CD4-positive, CD25-positive, alpha-beta regulatory T cell (primary cell): ENCODE results near the gene PLAAT4. TPM values are rescaled to one million over a fixed set of nuclear protein-coding genes. Genes with fewer than 3 reads are reported as not detected.
A peak's percentile ranks its signal among the peaks of the same experiment; 100 is the strongest.
"Not testable (repeated sequence)": the region's sequence is repeated elsewhere in the genome, so short reads cannot be mapped to it uniquely, and the experiment has no call there.

Experiments
- ATAC-seq, 2 donors: fragments of 150-1000 bp; cut with Tn5 transposase; one replicate each; pipeline ENCODE4 v1.10.0; 2021; ENCODE audit warnings: low read depth in 2 of 2, moderate number of reproducible peaks in 2 of 2, moderate library complexity in 1 of 2
- DNase-seq, 3 donors: peaks; one replicate each; pipeline versions ENCODE4 v3.0.0 to v3.0.0-alpha.2; 2012 to 2022; ENCODE audit warnings: mixed read lengths in 1 of 3
- H3K27ac ChIP-seq: one replicate; pipeline ENCODE4 v1.7.0; 2013; ENCODE audit warnings: mild to moderate bottlenecking, low read length; ENCODE audit not compliant: insufficient read depth, poor library complexity, severe bottlenecking
- H3K27me3 ChIP-seq: one replicate; pipeline ENCODE4 v1.7.0; 2013; ENCODE audit warnings: low read length; ENCODE audit not compliant: control insufficient read depth, insufficient read depth
- H3K36me3 ChIP-seq: one replicate; pipeline ENCODE4 v1.7.0; 2013; ENCODE audit warnings: mild to moderate bottlenecking, low read length, moderate library complexity; ENCODE audit not compliant: control insufficient read depth, insufficient read depth
- H3K4me1 ChIP-seq: 2 replicates; pipeline ENCODE4 v1.7.0; 2013; ENCODE audit warnings: mild to moderate bottlenecking, low read length; ENCODE audit not compliant: insufficient read depth, control insufficient read depth, poor library complexity, severe bottlenecking
- H3K4me3 ChIP-seq: one replicate; pipeline ENCODE4 v1.7.0; 2013; ENCODE audit warnings: low read depth, mild to moderate bottlenecking, low read length, moderate library complexity
- H3K9me3 ChIP-seq, 2 experiments: 1 replicate in 1 of 2; 2 replicates in 1 of 2; pipeline ENCODE4 v1.7.0; 2013; ENCODE audit warnings: low read length in 2 of 2, mild to moderate bottlenecking in 1 of 2, moderate library complexity in 1 of 2; ENCODE audit not compliant: control insufficient read depth in 2 of 2
- H3K27ac Mint-ChIP-seq, 3 donors: one replicate each; pipeline ENCODE4 v1.8.0; 2020 to 2022; ENCODE audit warnings: mild to moderate bottlenecking in 3 of 3, mixed read lengths in 3 of 3, moderate library complexity in 2 of 3
- H3K27me3 Mint-ChIP-seq: one replicate; pipeline ENCODE4 v1.8.0; 2022; ENCODE audit warnings: mild to moderate bottlenecking, mixed read lengths
- H3K36me3 Mint-ChIP-seq: one replicate; pipeline ENCODE4 v1.8.0; 2020; ENCODE audit warnings: mixed read lengths
- H3K4me1 Mint-ChIP-seq, 4 donors: one replicate each; pipeline ENCODE4 v1.8.0; 2020 to 2022; ENCODE audit warnings: mixed read lengths in 4 of 4, mild to moderate bottlenecking in 1 of 4
- H3K4me3 Mint-ChIP-seq, 4 donors: one replicate each; pipeline ENCODE4 v1.8.0; 2020 to 2022; ENCODE audit warnings: mild to moderate bottlenecking in 4 of 4, mixed read lengths in 4 of 4, moderate library complexity in 3 of 4
- H3K9me3 Mint-ChIP-seq, 7 donors: one replicate each; pipeline ENCODE4 v1.8.0; 2020 to 2022; ENCODE audit warnings: mixed read lengths in 7 of 7, mild to moderate bottlenecking in 3 of 7, moderate library complexity in 2 of 7
- polyA plus RNA-seq, 4 donors: library from polyadenylated mRNA; unstranded; fragments of 300-500 nt; fragmentation: Illumina TruSeq; gene quantifications; one replicate each; pipeline ENCODE4 v1.2.3, GENCODE V29; 2021
- total RNA-seq: library from RNA; stranded (reverse); gene quantifications from one replicate; pipeline ENCODE4 v1.2.3, GENCODE V29; 2022

Gene PLAAT4
- total and polyA plus RNA-seq, 5 donors from 2014 or later: 118 to 493 (median 422) TPM

DNA sequence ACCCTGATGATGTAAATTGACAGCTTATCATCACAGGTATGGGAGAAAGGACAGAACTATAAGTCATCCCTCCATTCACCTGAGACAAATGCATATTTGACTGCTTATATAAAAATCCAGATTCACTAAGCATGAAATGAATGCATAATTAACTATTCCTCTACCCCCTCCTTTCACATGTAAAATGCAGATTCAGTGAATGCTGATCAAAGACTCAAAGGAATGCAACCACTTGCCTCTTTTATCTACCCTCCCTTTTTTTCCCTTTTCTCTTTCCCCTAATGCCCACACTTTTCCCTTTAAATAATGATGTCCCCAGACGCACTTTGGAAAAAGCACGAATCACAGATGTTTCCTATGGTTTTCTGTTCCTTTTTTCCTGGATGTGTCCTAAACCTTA, 4.5 kb upstream of the PLAAT4 start:
- DNase-seq: no peak
- Mint-ChIP-seq H3K36me3 (no peaks in the 10 kb centered on the region), H3K27ac (peak overlapping the region; percentile 39 to 98 (median 92)), H3K27me3 (no peaks in the 10 kb centered on the region), H3K4me1 (peaks cover 40 to 87% (median 65%) of the 10 kb centered on the region in 4 donors), H3K9me3 (peaks cover 0 to 1% (median 0%) of the 10 kb centered on the region in 7 donors), H3K4me3 (peak overlapping the region; percentile 59 to 83 (median 72))
- H3K9me3 ChIP-seq: no peaks in the 10 kb centered on the region
- no peaks in the 10 kb centered on the region for H3K36me3 ChIP-seq
- peaks cover 71% of the 10 kb centered on the region for H3K4me1 ChIP-seq
- no peaks in the 10 kb centered on the region for H3K27me3 ChIP-seq
- peak overlapping the region; percentile 68 for H3K27ac ChIP-seq
- ATAC-seq: no peak
- peak overlapping the region; percentile 71 for H3K4me3 ChIP-seq

DNA sequence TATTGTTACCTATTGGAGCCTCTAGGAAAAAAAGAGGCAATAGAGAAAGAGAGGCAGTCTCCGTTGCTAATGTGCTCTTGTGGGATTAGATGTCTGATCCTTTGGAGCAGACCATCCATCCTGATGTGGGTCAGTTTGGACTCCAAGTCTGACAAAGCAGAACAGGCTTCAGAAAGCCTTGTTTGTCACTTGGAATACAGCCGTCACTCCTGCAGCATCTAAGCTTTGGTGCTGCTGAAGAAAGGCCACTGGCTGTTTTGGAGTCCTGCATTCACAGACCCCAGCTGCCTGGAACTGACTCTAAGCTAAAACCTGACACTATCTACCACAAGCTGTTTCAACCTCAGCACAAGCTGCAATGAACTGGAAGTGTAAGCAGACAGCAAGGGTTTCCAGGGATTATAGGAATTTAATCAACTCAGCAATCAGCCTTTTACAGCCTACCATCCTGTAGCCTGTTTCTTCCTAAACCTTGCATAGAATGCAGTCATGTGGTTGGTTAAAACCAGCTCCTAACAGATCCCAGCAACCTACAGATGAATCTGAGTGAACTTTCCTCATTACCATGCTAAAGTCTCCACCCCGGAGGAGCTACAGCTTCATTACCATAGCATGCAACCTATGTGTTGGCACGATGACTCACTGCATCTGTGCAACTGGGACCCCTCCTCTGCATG, 3.7 kb upstream of the PLAAT4 start:
- no peak for DNase-seq
- H3K27ac Mint-ChIP-seq: peak overlapping the region; percentile 72 to 98 (median 76)

DNA sequence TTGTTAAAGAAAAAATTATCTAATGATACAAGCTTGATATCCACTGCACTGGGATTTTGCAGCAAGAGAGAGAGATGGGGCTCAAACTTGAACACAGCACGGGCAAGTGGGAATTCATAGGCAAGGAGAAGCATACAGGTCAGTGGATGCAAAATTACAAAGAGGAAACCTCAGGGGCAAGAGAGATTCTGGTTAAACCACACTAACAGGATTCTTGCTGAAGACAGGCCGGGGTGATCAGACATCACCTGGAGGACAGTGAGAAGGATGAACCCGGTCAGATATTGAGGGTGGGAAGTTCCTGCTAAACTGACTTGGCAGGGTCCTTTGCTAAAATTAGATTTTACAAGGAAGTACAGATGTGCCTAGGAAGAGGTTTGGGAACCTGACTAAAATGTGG, 2.5 kb upstream of the PLAAT4 start:
- DNase-seq (no peak), ATAC-seq (no peak)
- peaks cover 40 to 92% (median 72%) of the 10 kb centered on the region in 4 donors for H3K4me1 Mint-ChIP-seq
- no peaks in the 10 kb centered on the region for H3K36me3 ChIP-seq
- H3K27ac ChIP-seq: peak overlapping the region; percentile 81
- H3K9me3 Mint-ChIP-seq: peaks cover 0 to 1% (median 0%) of the 10 kb centered on the region in 7 donors
- peak overlapping the region; percentile 72 to 98 (median 76) for H3K27ac Mint-ChIP-seq
- H3K36me3 Mint-ChIP-seq: peaks cover 3% of the 10 kb centered on the region
- H3K27me3 ChIP-seq: no peaks in the 10 kb centered on the region
- H3K27me3 Mint-ChIP-seq: no peaks in the 10 kb centered on the region
- H3K4me3 ChIP-seq: no peak overlapping the region
- no peaks in the 10 kb centered on the region for H3K9me3 ChIP-seq
- H3K4me1 ChIP-seq: peaks cover 90% of the 10 kb centered on the region
- peak overlapping the region; percentile 41 to 99 (median 68) for H3K4me3 Mint-ChIP-seq

More for the DNA sequence above, 3.7 kb upstream of the PLAAT4 start:
- H3K9me3 Mint-ChIP-seq: peaks cover 0 to 1% (median 0%) of the 10 kb centered on the region in 7 donors
- Histone ChIP-seq H3K27ac (no peak overlapping the region), H3K4me1 (peaks cover 79% of the 10 kb centered on the region), H3K4me3 (peak overlapping the region; percentile 16), H3K36me3 (no peaks in the 10 kb centered on the region), H3K9me3 (no peaks in the 10 kb centered on the region), H3K27me3 (no peaks in the 10 kb centered on the region)
- no peak for ATAC-seq
- no peaks in the 10 kb centered on the region for H3K27me3 Mint-ChIP-seq
- peak overlapping the region in 2 of 4 donors; percentile 50 to 99 for H3K4me3 Mint-ChIP-seq
- H3K4me1 Mint-ChIP-seq: peaks cover 40 to 89% (median 67%) of the 10 kb centered on the region in 4 donors
- H3K36me3 Mint-ChIP-seq: no peaks in the 10 kb centered on the region

DNA sequence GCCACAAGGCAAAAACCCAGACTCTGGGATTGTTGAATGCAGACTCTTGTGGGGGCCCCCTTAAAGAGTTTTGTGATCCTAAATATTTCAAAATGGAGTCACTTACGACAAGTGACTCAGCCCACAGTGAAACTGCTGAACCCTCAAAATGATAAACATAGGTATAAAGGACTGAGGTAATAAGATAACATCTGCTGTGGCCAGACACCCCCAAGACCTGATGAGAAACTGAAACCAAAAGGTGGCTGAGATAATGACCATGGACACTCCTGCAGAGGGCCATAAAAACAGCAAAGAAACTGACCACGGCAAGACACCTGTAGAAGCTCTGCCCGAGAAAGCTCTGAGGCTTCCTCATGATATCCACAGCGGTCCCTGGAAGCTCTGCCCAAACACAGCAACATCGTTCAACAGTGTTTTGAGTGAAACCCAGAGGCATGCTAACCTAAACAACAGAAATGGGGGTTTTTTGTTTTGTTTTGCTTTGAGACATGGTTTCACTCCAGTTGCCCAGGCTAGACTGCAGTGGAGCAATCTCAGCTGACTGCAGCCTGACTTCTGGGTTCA, 1.6 kb upstream of the PLAAT4 start:
- Mint-ChIP-seq H3K4me3 (peak overlapping the region; percentile 3 to 99 (median 96)), H3K27ac (peak overlapping the region; percentile 96 to 98 (median 98)), H3K4me1 (peaks cover 36 to 92% (median 64%) of the 10 kb centered on the region in 4 donors), H3K36me3 (peaks cover 6% of the 10 kb centered on the region), H3K9me3 (peaks cover 0 to 1% (median 0%) of the 10 kb centered on the region in 7 donors), H3K27me3 (no peaks in the 10 kb centered on the region)
- peak overlapping the region; percentile 81 for H3K27ac ChIP-seq
- H3K9me3 ChIP-seq: no peaks in the 10 kb centered on the region
- peaks cover 2% of the 10 kb centered on the region for H3K36me3 ChIP-seq
- peaks cover 90% of the 10 kb centered on the region for H3K4me1 ChIP-seq
- no peak for ATAC-seq
- H3K4me3 ChIP-seq: peak overlapping the region; percentile 48
- H3K27me3 ChIP-seq: no peaks in the 10 kb centered on the region
- DNase-seq: no peak

DNA sequence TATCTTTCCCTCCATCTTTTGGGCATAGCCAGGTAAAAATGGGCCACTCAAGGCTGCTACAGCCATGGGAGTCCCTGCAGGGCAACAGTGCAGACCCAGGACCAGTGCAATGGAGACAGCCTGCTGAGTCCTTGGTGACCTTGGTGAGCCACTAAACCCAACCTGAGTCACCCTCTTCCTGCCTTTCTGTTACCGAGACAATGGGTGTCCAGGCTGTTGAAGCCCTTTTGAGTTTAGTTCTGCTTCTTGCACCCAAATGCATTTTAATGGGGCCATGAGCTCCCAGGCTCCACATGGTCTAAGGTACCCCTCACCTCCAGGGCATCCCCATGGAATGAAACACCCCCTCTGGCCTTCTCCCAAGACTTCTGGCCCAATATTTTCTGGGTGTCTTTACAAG, 874 bp upstream of the PLAAT4 start:
- Histone ChIP-seq H3K27me3 (no peaks in the 10 kb centered on the region), H3K9me3 (no peaks in the 10 kb centered on the region), H3K4me3 (peak overlapping the region; percentile 91), H3K4me1 (peaks cover 88% of the 10 kb centered on the region), H3K36me3 (peaks cover 6% of the 10 kb centered on the region), H3K27ac (peak overlapping the region; percentile 81)
- Mint-ChIP-seq H3K9me3 (peaks cover 0 to 1% (median 0%) of the 10 kb centered on the region in 7 donors), H3K4me1 (peaks cover 36 to 96% (median 64%) of the 10 kb centered on the region in 4 donors), H3K27ac (peak overlapping the region; percentile 96 to 98 (median 98)), H3K36me3 (peaks cover 12% of the 10 kb centered on the region), H3K4me3 (peak overlapping the region; percentile 92 to 99 (median 96)), H3K27me3 (no peaks in the 10 kb centered on the region)
- ATAC-seq (no peak), DNase-seq (no peak)

DNA sequence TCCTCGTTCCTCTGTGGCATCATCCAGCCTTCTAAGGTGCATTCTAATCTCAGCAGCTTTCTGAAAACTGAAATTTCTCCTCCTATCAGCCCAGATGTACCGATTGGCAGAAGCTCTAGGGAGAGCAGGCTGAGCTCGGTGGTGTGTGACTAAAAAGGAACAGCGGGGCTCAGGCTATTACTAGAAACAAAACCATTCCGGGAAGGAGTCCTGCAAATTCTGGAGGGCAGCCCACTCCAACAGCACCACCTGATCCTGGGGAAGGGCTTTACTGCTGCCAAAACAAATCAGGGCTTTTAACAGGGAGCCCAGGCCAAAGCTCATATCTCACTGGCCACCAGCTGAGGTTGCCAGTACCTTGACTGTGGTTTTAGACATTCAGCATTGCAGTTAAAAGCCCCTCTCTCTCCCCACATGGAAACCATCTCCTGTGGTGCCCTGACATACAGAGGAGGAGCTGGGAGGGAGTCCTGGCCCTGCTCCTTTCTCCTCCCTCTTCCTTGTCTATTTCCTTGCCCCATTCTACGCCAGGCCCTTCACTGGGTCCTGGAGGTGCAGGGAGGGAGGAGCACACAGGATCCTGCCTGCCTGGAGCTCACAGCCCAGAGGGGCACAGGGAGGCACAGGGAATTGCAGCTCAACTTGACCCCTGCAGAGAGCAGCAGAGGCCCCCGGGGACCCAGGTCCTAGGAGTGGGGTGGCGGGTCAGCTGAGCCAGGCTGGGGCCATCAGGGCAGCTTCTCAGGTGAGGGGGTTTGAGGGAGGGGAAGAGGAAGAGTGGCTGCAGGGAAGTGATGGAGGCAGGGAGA, 889 bp downstream of the PLAAT4 start:
- Mint-ChIP-seq H3K4me3 (peak overlapping the region; percentile 92 to 99 (median 96)), H3K27me3 (no peaks in the 10 kb centered on the region), H3K36me3 (peaks cover 18% of the 10 kb centered on the region), H3K27ac (peak overlapping the region; percentile 96 to 98 (median 98)), H3K4me1 (peaks cover 29 to 94% (median 59%) of the 10 kb centered on the region in 4 donors), H3K9me3 (peaks cover 0 to 1% (median 0%) of the 10 kb centered on the region in 7 donors)
- no peaks in the 10 kb centered on the region for H3K27me3 ChIP-seq
- peak overlapping the region; percentile 91 for H3K4me3 ChIP-seq
- H3K36me3 ChIP-seq: peaks cover 10% of the 10 kb centered on the region
- DNase-seq: no peak
- no peaks in the 10 kb centered on the region for H3K9me3 ChIP-seq
- peak; percentile 33 to 42 for ATAC-seq
- H3K4me1 ChIP-seq: peaks cover 78% of the 10 kb centered on the region
- peak overlapping the region; percentile 81 for H3K27ac ChIP-seq

DNA sequence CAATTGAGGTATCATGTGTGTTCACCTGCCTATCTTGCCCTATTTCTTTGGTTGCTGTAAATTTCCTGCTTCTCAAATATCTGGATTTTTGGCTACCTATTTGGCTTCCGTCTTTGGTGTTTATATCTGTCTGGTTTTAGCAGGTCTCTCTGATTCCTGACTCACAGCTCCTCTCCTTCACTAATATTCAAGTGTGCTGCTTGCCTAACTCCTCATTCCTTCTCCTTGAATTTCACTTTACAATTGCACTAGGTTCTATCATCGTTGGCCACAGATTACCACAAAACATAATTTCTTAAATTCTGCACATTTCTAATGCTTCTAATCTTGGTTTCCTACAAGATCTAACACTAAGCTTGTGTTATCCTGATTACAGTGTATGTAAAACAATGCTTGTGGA, 5.9 kb downstream of the PLAAT4 start:
- Mint-ChIP-seq H3K36me3 (peaks cover 46% of the 10 kb centered on the region), H3K27ac (peak overlapping the region; percentile 5 to 89 (median 42)), H3K4me1 (peaks cover 25 to 63% (median 35%) of the 10 kb centered on the region in 4 donors), H3K4me3 (peak overlapping the region in 3 of 4 donors; percentile 1 to 88 (median 45))
- H3K27me3 Mint-ChIP-seq, ATAC-seq, H3K9me3 ChIP-seq, H3K4me3 ChIP-seq, DNase-seq, H3K9me3 Mint-ChIP-seq, H3K27me3 ChIP-seq: not testable (repeated sequence)
- Histone ChIP-seq H3K4me1 (peaks cover 28% of the 10 kb centered on the region), H3K36me3 (peaks cover 49% of the 10 kb centered on the region), H3K27ac (peak overlapping the region; percentile 0)
